Measurements from ENCODE around the gene TRIM44. TPM values are rescaled to one million over a fixed set of nuclear protein-coding genes. Genes with fewer than 3 reads are reported as not detected.

Gene TRIM44
- total RNA-seq, 1 experiment from 2014 or later, result 81.4 TPM

- peaks cover 18% of the 10 kb centered on the region for H3K36me3 Mint-ChIP-seq (ENCODE audit: insufficient read depth, unreplicated experiment)
- no peak overlapping the region for H3K27ac Mint-ChIP-seq (ENCODE audit: unreplicated experiment)
- ChIA-PET CTCF (no interaction called here), POLR2A (no interaction called here)
- Histone ChIP-seq H3K27me3 (replicated peaks; ENCODE audit: control insufficient read depth, insufficient read depth, low read length) (no peaks in the 10 kb centered on the region), H3K4me1 (peaks cover 4% of the 10 kb centered on the region; the same call in 1 of the 2 replicates), H3K36me3 (ENCODE audit: control insufficient read depth, insufficient read depth, low read length) (no peaks in the 10 kb centered on the region), H3K4me3 (ENCODE audit: low read depth, low read length) (no peak overlapping the region), H3K9me3 (no peaks in the 10 kb centered on the region)
- no peaks in the 10 kb centered on the region for H3K4me1 Mint-ChIP-seq (ENCODE audit: low read depth, unreplicated experiment)
- H3K4me3 Mint-ChIP-seq (ENCODE audit: unreplicated experiment), result no peak overlapping the region
- no peaks in the 10 kb centered on the region for H3K27me3 Mint-ChIP-seq (ENCODE audit: insufficient read depth, unreplicated experiment)
- H3K9me3 Mint-ChIP-seq (ENCODE audit: unreplicated experiment), result no peaks in the 10 kb centered on the region
- BruUV-seq (replicated peaks), result no TSS peak
- no peak for TF ChIP-seq CTCF (IDR thresholded peaks at IDR 0.05; ENCODE audit: insufficient read depth in 1 of 2, low read depth in 1 of 2, low read length in 1 of 2, severe bottlenecking in 1 of 2, unreplicated experiment in 1 of 2)
- intact Hi-C loops (cut with micrococcal nuclease; ENCODE audit: unreplicated experiment), result no loop called here
- no peak for DNase-seq
These were observed 4.3 kb upstream of the TRIM44 start for GRCh38 chr11:35658020-35658948.

DNA sequence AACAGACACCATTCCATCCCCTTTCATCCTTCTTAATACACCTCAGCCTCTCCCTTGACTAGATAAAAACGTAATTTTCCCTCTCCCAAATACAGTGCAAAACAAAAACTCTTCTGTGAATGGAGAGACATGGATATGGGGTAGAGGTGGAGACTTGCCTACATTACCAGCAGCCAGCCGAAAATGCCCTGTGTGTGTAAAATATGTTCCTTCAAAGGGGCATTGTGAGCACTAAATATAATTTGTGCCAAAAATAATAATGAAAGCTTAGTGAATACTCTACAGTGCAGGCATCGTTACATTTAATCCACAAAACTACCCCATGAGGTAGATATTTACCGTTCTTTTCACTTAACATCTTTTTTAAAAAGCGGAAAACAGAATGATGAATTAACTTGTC, 1.0 kb upstream of the TRIM44 start:
- ChIA-PET POLR2A (interaction anchor here (0.7 kb wide), 1 partner anchor 21 kb away, joined by 3 read pairs; no protein-coding TSS in a partner anchor), CTCF (no interaction called here)
- no peaks in the 10 kb centered on the region for H3K27me3 ChIP-seq (replicated peaks; ENCODE audit: control insufficient read depth, insufficient read depth, low read length)
- Mint-ChIP-seq H3K27me3 (ENCODE audit: insufficient read depth, unreplicated experiment) (no peaks in the 10 kb centered on the region), H3K36me3 (ENCODE audit: insufficient read depth, unreplicated experiment) (peaks cover 24% of the 10 kb centered on the region), H3K4me1 (ENCODE audit: low read depth, unreplicated experiment) (peaks cover 12% of the 10 kb centered on the region), H3K4me3 (ENCODE audit: unreplicated experiment) (peak overlapping the region; percentile 93), H3K27ac (ENCODE audit: unreplicated experiment) (no peak overlapping the region), H3K9me3 (ENCODE audit: unreplicated experiment) (peaks cover 18% of the 10 kb centered on the region)
- H3K9me3 ChIP-seq, result no peaks in the 10 kb centered on the region; the same call in 1 of the 2 replicates
- DNase-seq, result no peak
- H3K36me3 ChIP-seq (ENCODE audit: control insufficient read depth, insufficient read depth, low read length), result no peaks in the 10 kb centered on the region
- intact Hi-C loops (cut with micrococcal nuclease; ENCODE audit: unreplicated experiment), result no loop called here
- BruUV-seq (replicated peaks), result no TSS peak
- H3K4me3 ChIP-seq (ENCODE audit: low read depth, low read length), result peak overlapping the region; percentile 76
- H3K4me1 ChIP-seq, result peaks cover 9% of the 10 kb centered on the region; the same call in 1 of the 2 replicates
- no peak for TF ChIP-seq CTCF (IDR thresholded peaks at IDR 0.05; ENCODE audit: insufficient read depth in 1 of 2, low read depth in 1 of 2, low read length in 1 of 2, severe bottlenecking in 1 of 2, unreplicated experiment in 1 of 2)

- BruUV-seq (replicated peaks), result TSS peak; percentile 79
- H3K4me1 ChIP-seq, result peaks cover 9% of the 10 kb centered on the region; the same call in 1 of the 2 replicates
- intact Hi-C loops (cut with micrococcal nuclease; ENCODE audit: unreplicated experiment), result loop anchor here (1.0 kb wide), 1 partner anchor 43 kb away; no protein-coding TSS in a partner anchor
- no peaks in the 10 kb centered on the region; the same call in 1 of the 2 replicates for H3K9me3 ChIP-seq
- Mint-ChIP-seq H3K4me3 (ENCODE audit: unreplicated experiment) (peak overlapping the region; percentile 93), H3K4me1 (ENCODE audit: low read depth, unreplicated experiment) (peaks cover 12% of the 10 kb centered on the region), H3K27ac (ENCODE audit: unreplicated experiment) (peak overlapping the region; percentile 93), H3K9me3 (ENCODE audit: unreplicated experiment) (peaks cover 18% of the 10 kb centered on the region), H3K36me3 (ENCODE audit: insufficient read depth, unreplicated experiment) (peaks cover 24% of the 10 kb centered on the region), H3K27me3 (ENCODE audit: insufficient read depth, unreplicated experiment) (no peaks in the 10 kb centered on the region)
- ChIA-PET CTCF (no interaction called here), POLR2A (no interaction called here)
- DNase-seq, result no peak
- TF ChIP-seq CTCF (IDR thresholded peaks at IDR 0.05; ENCODE audit: insufficient read depth in 1 of 2, low read depth in 1 of 2, low read length in 1 of 2, severe bottlenecking in 1 of 2, unreplicated experiment in 1 of 2), result no peak
- peak overlapping the region; percentile 76 for H3K4me3 ChIP-seq (ENCODE audit: low read depth, low read length)
- H3K27me3 ChIP-seq (replicated peaks; ENCODE audit: control insufficient read depth, insufficient read depth, low read length), result no peaks in the 10 kb centered on the region
- no peaks in the 10 kb centered on the region for H3K36me3 ChIP-seq (ENCODE audit: control insufficient read depth, insufficient read depth, low read length)
These were observed 420 bp upstream of the TRIM44 start for GRCh38 chr11:35662061-35662648.

Measured in Caco-2 (cell line).